Smooth muscle cell of the pulmonary artery (primary cell): Measurements from ENCODE around the gene CCDC167. TPM values are rescaled to one million over a fixed set of nuclear protein-coding genes. Genes with fewer than 3 reads are reported as not detected.

Experiments used
- total RNA-seq: library from RNA; depleted of rRNA; stranded (reverse); fragments of >200 nt; gene quantifications from 2 replicates; pipeline ENCODE4 v1.2.3, GENCODE V29; 2014

CCDC167 gene
- 10.2 and 10.8 TPM in 2 replicates for total RNA-seq

DNA sequence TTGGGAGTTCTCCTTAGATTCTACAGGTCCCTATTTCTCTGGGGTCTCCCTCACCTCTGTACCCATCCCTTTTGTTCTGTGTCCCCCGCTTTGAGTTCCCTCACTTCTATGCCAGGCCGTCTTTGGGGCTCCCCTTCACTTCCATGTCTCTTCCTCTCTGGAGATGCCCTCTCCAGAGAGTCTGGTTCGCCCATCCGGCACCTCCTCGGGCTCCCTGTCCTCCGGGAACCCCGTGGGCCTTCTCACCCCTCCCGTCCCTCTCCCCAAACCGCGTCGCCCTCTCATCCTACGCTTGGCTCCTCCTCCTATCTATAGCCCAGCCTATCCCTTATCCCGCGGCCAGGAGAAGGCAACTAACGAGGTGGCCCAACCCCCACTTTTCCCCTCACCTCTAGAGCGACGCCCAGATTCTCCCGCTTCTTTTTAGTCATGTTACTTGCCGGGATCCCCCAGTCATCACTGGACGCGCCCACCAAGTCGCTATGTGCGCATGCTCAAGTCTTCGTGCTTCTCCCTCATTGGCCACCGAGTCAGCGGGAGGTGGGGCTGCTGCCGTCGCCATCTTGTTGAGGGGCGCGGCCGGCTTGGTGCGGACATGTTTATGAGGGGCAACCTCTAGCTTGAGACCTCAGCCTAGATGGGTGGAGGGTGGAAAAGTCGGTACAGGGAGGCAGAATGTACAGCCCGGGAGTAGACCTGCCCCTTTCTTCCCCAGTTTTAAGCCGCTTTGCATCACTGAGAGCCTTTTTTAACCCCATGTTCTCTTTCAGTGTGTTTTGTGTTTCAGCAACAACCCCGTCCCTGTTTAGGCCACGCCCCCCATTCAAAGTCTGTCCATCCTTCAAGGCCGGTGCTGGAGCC, at the start of gene CCDC167:
Gene CCDC167 (minus strand): TSS at position 461 of the 861 bp plus-strand sequence. CDS start 30 bp downstream, at position 431.

Other genes starting within 250 kb of the CCDC167 start
- gene TBC1D22B, start 242.1 kb downstream of the CCDC167 start, total RNA-seq, result 7.8 and 8.2 TPM in 2 replicates
- 1.4 and 2.2 TPM in 2 replicates for gene TMEM217, start 241.7 kb downstream of the CCDC167 start, total RNA-seq
- 15.0 and 15.9 TPM in 2 replicates for gene RNF8, start 145.9 kb downstream of the CCDC167 start, total RNA-seq
- 37.6 and 39.6 TPM in 2 replicates for gene CMTR1, start 66.7 kb downstream of the CCDC167 start, total RNA-seq
- gene MDGA1, start 198.0 kb upstream of the CCDC167 start, total RNA-seq, result 2.1 and 9.4 TPM in 2 replicates